Bronchial epithelial cell (primary cell): ENCODE results near the gene SEC11A. TPM values are rescaled to one million over a fixed set of nuclear protein-coding genes. Genes with fewer than 3 reads are reported as not detected.

ENCODE experiments used
- DNase-seq: peaks from one replicate; pipeline ENCODE4 v3.0.0-alpha.2; 2010; ENCODE audit warnings: low read depth
- FAIRE-seq: peaks from 2 replicates; lab custom pipeline; 2011; peaks lifted over from hg19 to GRCh38; lab: Jason Lieb, UNC
- H3K27me3 ChIP-seq: 2 replicates; pipeline ENCODE4 v1.5.1; 2011; ENCODE audit warnings: low read length; ENCODE audit not compliant: control insufficient read depth, insufficient read depth
- H3K36me3 ChIP-seq: 2 replicates; pipeline ENCODE4 v1.5.1; 2011; ENCODE audit warnings: low read length; ENCODE audit not compliant: control insufficient read depth, insufficient read depth
- H3K4me3 ChIP-seq: 2 replicates; pipeline ENCODE4 v1.5.1; 2011; ENCODE audit warnings: mild to moderate bottlenecking, low read depth, low read length, control low read depth
- total RNA-seq: library from RNA; depleted of rRNA; stranded (reverse); fragments of >200 nt; gene quantifications from 2 replicates; pipeline ENCODE4 v1.2.1, GENCODE V29; 2014
- TF ChIP-seq, protein P1 (sequence below): IDR thresholded peaks from 2 replicates; pipeline ENCODE4 v1.5.1; 2011; ENCODE audit warnings: mild to moderate bottlenecking, moderate library complexity, low read length, control low read depth, inconsistent platforms; ENCODE audit not compliant: insufficient read depth, severe bottlenecking

The SEC11A gene
- 220 and 247 TPM in 2 replicates for total RNA-seq

DNA sequence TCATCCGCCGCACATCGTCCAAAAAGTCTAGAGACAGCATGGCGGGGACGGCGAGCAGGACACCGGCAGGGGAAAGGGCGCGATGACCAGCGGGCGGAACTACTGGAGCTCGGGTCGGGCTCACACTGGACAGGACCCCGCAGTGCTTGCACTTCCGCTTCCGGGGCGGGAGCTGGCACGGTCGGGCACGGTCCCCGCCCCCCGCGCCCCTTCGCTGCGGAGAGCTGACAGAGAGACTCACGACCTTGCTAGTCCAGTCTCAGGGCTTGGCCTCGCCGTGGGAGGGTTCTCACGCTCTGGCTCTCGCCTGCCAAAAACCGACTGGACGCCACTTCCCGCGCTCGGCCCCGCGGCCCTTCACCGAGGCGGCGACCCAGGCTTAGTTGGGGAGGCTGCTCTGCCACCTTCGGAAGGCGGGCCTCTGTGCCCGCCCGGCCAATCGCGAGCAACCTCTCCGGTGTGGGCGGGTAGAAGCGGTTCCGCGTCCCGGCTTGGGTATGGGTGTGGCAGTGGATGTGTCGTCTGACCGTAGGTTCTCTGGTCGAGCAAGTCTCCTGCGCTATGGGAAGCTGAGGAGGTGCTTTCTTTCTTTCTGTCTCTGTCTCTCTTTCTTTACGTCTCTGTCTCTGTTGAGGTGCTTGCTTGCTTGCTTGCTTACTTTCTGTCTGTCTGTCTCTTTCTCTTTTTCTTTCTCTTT is at the start of gene SEC11A:
SEC11A (minus strand) TSS at position 104 of the 697 bp plus-strand sequence; CDS start at position 40, 64 bp downstream.
- peaks cover under 1% of the 10 kb centered on the region for H3K36me3 ChIP-seq
- no peaks in the 10 kb centered on the region for H3K27me3 ChIP-seq
- TF ChIP-seq, protein P1, sequence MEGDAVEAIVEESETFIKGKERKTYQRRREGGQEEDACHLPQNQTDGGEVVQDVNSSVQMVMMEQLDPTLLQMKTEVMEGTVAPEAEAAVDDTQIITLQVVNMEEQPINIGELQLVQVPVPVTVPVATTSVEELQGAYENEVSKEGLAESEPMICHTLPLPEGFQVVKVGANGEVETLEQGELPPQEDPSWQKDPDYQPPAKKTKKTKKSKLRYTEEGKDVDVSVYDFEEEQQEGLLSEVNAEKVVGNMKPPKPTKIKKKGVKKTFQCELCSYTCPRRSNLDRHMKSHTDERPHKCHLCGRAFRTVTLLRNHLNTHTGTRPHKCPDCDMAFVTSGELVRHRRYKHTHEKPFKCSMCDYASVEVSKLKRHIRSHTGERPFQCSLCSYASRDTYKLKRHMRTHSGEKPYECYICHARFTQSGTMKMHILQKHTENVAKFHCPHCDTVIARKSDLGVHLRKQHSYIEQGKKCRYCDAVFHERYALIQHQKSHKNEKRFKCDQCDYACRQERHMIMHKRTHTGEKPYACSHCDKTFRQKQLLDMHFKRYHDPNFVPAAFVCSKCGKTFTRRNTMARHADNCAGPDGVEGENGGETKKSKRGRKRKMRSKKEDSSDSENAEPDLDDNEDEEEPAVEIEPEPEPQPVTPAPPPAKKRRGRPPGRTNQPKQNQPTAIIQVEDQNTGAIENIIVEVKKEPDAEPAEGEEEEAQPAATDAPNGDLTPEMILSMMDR: no peak
- DNase-seq (peak; percentile 92), FAIRE-seq (no peak)
- H3K4me3 ChIP-seq: peak within 1 kb of the TSS; percentile 95

DNA sequence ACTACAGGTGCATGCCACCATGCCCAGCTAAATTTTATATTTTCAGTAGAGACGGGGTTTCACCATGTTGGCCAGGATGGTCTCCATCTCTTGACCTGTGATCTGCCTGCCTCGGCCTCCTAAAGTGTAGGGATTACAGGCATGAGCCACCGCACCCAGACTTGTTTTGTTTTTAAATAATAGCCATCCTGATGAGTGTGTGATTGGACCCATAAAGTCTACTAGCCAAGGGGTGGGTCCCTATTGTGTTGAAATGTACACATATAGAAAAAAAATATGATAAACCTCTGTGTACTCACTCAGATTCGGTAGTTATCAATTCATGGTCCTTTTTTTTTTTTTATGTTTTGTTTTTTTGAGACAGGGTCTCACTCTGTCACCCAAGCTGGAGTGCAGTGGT is 49.7 kb upstream of the SEC11A start:
- Histone ChIP-seq H3K27me3 (no peaks in the 10 kb centered on the region), H3K36me3 (peaks cover 14% of the 10 kb centered on the region), H3K4me3 (no peak overlapping the region)
- no peak for DNase-seq
- no peak for FAIRE-seq
- TF ChIP-seq, protein P1: no peak

DNA sequence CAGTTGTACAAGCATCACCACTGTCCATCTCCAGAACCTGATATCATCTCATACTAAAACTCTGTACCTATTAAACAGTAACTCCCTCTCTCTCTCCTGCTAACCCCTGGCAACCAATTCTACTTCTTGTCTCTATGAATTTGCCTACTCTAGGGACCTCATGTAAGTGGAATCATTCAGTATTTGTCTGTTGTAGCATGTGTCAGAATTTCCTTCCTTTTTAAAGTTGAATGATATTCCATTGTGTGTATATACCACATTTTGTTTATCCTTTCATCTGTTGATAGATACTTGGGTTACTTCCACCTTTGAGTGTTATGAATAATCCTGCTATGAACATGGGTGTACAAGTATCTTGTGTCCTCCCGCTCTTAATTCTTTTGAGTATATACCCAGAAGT is 49.0 kb upstream of the SEC11A start:
- DNase-seq: no peak
- no peaks in the 10 kb centered on the region for H3K27me3 ChIP-seq
- H3K36me3 ChIP-seq: peaks cover 12% of the 10 kb centered on the region
- no peak overlapping the region for H3K4me3 ChIP-seq
- TF ChIP-seq, protein P1: no peak
- FAIRE-seq: no peak

DNA sequence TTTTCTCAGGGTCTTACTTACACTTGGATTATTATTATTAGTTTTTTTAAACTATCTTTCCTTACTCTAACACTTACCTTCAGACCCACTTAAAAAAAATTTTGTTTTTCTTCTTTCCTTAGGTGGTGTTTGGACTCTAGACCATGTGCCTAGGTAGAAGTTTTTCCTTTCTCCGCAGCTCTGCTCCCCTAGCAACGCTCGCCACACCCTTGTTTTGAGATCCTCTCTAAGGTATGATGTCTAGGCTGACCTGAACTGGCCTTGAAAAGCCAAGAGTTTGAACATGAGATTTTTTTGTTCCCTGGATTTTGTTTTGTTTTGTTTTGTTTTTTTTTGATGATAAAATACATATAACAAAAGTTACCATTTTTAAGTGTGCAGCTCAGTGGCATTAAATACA is 48.6 kb upstream of the SEC11A start:
- Histone ChIP-seq H3K36me3 (peaks cover 12% of the 10 kb centered on the region), H3K27me3 (no peaks in the 10 kb centered on the region), H3K4me3 (no peak overlapping the region)
- FAIRE-seq (no peak), DNase-seq (no peak)
- TF ChIP-seq, protein P1: no peak

DNA sequence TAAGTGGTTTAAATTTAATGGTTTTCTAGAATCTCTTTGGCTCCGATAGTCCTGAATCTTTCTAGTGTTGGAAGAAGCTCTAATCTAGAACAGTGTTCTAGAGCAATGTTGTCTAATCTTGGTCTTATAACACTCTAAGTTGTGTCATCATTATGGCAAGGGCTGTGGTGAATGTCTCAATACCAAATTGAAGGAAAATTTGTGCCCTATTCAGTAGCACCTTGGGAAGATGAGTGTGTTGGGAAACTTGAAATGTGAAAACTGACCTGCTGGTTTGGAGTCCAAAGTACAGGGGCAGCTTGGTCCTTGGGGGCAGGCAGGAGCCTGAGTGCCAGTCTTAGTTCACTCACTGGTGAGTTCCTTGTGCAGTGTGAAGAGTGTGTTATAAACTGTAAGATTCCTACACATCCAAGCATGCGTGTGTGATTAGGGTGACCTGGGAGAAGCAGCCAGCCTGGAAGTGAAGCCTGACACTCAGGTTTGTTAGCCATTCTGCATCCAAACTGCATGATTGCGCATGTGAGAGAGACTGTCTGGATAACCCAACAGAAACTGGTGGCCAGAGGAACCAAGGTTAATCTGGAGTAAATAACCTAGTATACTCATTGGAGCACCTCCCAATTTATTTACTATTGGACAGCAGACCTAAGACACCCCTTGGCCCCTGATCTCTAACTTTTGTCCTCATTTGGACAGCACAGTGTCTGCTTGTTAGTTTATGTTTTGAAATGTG is 47.1 kb upstream of the SEC11A start:
- no peak for FAIRE-seq
- Histone ChIP-seq H3K36me3 (peaks cover 9% of the 10 kb centered on the region), H3K4me3 (no peak overlapping the region), H3K27me3 (no peaks in the 10 kb centered on the region)
- no peak for DNase-seq
- TF ChIP-seq, protein P1: no peak
